Natural killer cell (primary cell): ENCODE results near the gene MSI2. TPM values are rescaled to one million over a fixed set of nuclear protein-coding genes. Genes with fewer than 3 reads are reported as not detected.

Experiments used
- ATAC-seq, 3 donors: fragments of 150-1000 bp in 2 of 3; fragments of 200-7000 bp in 1 of 3; cut with Tn5 transposase; 1 replicate in 1 of 3; 2 replicates in 2 of 3; pipeline ENCODE4 v1.10.0; 2021; ENCODE audit warnings: mild to moderate bottlenecking in 2 of 3, moderate library complexity in 2 of 3
- DNase-seq, 2 donors: peaks; one replicate each; pipeline versions ENCODE4 v3.0.0 to v3.0.0-alpha.2; 2013 to 2021; ENCODE audit warnings: mixed read lengths in 1 of 2
- H3K27ac ChIP-seq: one replicate; pipeline ENCODE4 v1.5.1; 2013; ENCODE audit warnings: mild to moderate bottlenecking, low read length
- H3K27me3 ChIP-seq: one replicate; pipeline ENCODE4 v1.6.1; 2013; ENCODE audit warnings: low read length; ENCODE audit not compliant: control insufficient read depth, insufficient read depth
- H3K36me3 ChIP-seq: one replicate; pipeline ENCODE4 v1.6.1; 2013; ENCODE audit warnings: low read length; ENCODE audit not compliant: control insufficient read depth, insufficient read depth
- H3K4me1 ChIP-seq: one replicate; pipeline ENCODE4 v1.6.1; 2013; ENCODE audit warnings: low read length; ENCODE audit not compliant: control insufficient read depth, insufficient read depth
- H3K4me3 ChIP-seq: one replicate; pipeline ENCODE4 v1.5.1; 2013; ENCODE audit warnings: low read length
- H3K9me3 ChIP-seq: one replicate; pipeline ENCODE4 v1.6.1; 2013; ENCODE audit warnings: low read length; ENCODE audit not compliant: control insufficient read depth, insufficient read depth
- H3K27ac Mint-ChIP-seq, 2 donors: one replicate each; pipeline ENCODE4 v1.8.0; 2022; ENCODE audit warnings: mild to moderate bottlenecking in 2 of 2, mixed read lengths in 2 of 2, moderate library complexity in 1 of 2
- H3K27me3 Mint-ChIP-seq, 2 donors: one replicate each; pipeline ENCODE4 v1.8.0; 2022; ENCODE audit warnings: low read depth in 2 of 2, mixed read lengths in 2 of 2
- H3K36me3 Mint-ChIP-seq: one replicate; pipeline ENCODE4 v1.8.0; 2022; ENCODE audit warnings: mixed read lengths
- H3K4me1 Mint-ChIP-seq, 2 donors: one replicate each; pipeline ENCODE4 v1.8.0; 2022; ENCODE audit warnings: mixed read lengths in 2 of 2
- H3K4me3 Mint-ChIP-seq: one replicate; pipeline ENCODE4 v1.8.0; 2022; ENCODE audit warnings: mild to moderate bottlenecking, moderate library complexity, mixed read lengths
- H3K9me3 Mint-ChIP-seq, 2 donors: one replicate each; pipeline ENCODE4 v1.8.0; 2022; ENCODE audit warnings: mixed read lengths in 2 of 2
- WGBS: methylation state at CpG from one replicate; pipeline ENCODE4 v1.1.7; 2013; ENCODE audit warnings: missing lambda C conversion rate; ENCODE audit not compliant: insufficient coverage; 5-methylcytosine and 5-hydroxymethylcytosine counted together
- intact Hi-C: fragments of 100-400 bp; cut with micrococcal nuclease; formaldehyde crosslinking; loops from one replicate; pipeline ENCODE4 v1.14.2; 2022
- total RNA-seq, 4 donors: library from RNA; stranded (reverse); fragments of 120-200 nt in 1 of 4; gene quantifications; one replicate each; pipeline versions ENCODE4 v1.2.3 to v1.2.4, GENCODE V29; 2013 to 2022
- TF ChIP-seq, protein P1 (sequence below): fragments of 200-600 bp; IDR thresholded peaks from one replicate; pipeline ENCODE4 v1.8.0; 2022; ENCODE audit warnings: antibody characterized with exemption

Gene MSI2
- total RNA-seq, 3 donors from 2014 or later (not counting 1 experiment from before 2014, with no cell fraction given) = 95.5 to 145 (median 96.8) TPM

DNA sequence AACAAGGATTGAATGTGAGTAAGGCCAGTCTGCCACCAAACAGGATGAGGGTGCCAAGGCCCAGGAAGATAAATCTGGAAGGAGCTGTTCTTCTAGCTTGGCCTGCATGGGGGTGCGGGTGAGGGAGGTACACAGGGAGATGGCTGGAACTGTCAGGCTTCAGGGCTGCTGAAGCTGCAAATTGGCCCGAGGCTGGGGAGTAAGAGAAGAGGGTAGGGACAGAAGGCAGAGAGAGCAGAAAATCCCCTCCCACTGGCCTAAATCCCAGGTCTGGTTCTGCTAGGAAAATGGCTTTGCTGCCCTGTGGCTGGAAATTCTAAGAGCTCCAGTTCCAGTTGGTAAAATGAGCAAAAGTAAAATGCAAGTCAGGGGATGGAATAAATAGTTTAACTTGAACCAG, 400.9 kb downstream of the MSI2 start:
- intact Hi-C loops = no loop called here
- H3K27ac Mint-ChIP-seq = no peak overlapping the region

DNA sequence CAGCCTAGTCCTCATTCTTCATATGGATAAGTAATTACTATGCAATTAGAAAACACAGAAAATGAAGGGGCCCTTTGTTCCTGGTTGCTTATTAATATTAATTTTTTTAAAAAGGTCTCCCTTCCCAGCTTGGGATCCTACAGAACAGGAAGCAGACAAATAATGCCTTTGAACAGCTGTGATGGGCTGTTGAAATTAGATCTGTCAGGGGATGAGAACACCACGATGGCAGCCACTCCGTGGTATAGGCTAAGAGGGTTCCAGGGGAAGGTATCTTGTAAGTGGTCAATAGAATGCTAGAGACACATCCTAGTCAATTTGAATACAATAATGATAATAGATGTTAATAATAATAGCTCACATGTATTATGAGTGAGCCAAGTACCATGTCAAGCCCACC, 405.7 kb downstream of the MSI2 start:
- Mint-ChIP-seq H3K27me3 (no peaks in the 10 kb centered on the region), H3K9me3 (no peaks in the 10 kb centered on the region), H3K36me3 (no peaks in the 10 kb centered on the region), H3K27ac (no peak overlapping the region), H3K4me3 (no peak overlapping the region), H3K4me1 (peaks cover 0 to 8% of the 10 kb centered on the region in 2 donors)
- intact Hi-C loops = no loop called here
- H3K27ac ChIP-seq = no peak overlapping the region
- no peaks in the 10 kb centered on the region for H3K9me3 ChIP-seq
- no peak overlapping the region for H3K4me3 ChIP-seq
- ATAC-seq = no peak
- WGBS = 88% methylated on average over 2 of the region's 2 CpGs
- H3K4me1 ChIP-seq = peaks cover 4% of the 10 kb centered on the region
- TF ChIP-seq, protein P1, sequence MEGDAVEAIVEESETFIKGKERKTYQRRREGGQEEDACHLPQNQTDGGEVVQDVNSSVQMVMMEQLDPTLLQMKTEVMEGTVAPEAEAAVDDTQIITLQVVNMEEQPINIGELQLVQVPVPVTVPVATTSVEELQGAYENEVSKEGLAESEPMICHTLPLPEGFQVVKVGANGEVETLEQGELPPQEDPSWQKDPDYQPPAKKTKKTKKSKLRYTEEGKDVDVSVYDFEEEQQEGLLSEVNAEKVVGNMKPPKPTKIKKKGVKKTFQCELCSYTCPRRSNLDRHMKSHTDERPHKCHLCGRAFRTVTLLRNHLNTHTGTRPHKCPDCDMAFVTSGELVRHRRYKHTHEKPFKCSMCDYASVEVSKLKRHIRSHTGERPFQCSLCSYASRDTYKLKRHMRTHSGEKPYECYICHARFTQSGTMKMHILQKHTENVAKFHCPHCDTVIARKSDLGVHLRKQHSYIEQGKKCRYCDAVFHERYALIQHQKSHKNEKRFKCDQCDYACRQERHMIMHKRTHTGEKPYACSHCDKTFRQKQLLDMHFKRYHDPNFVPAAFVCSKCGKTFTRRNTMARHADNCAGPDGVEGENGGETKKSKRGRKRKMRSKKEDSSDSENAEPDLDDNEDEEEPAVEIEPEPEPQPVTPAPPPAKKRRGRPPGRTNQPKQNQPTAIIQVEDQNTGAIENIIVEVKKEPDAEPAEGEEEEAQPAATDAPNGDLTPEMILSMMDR = no peak
- H3K27me3 ChIP-seq = no peaks in the 10 kb centered on the region
- DNase-seq = no peak
- H3K36me3 ChIP-seq = no peaks in the 10 kb centered on the region

More for the DNA sequence above, 400.9 kb downstream of the MSI2 start:
- WGBS = 100% methylated on average over 1 of the region's 2 CpGs
- Histone ChIP-seq H3K4me1 (peaks cover 15% of the 10 kb centered on the region), H3K27me3 (no peaks in the 10 kb centered on the region), H3K9me3 (no peaks in the 10 kb centered on the region), H3K4me3 (no peak overlapping the region), H3K27ac (no peak overlapping the region), H3K36me3 (no peaks in the 10 kb centered on the region)
- no peak overlapping the region for H3K4me3 Mint-ChIP-seq
- ATAC-seq (no peak), DNase-seq (no peak)
- no peaks in the 10 kb centered on the region for H3K36me3 Mint-ChIP-seq
- TF ChIP-seq, protein P1 = no peak
- H3K4me1 Mint-ChIP-seq = peaks cover 11 to 22% of the 10 kb centered on the region in 2 donors
- no peaks in the 10 kb centered on the region for H3K27me3 Mint-ChIP-seq
- H3K9me3 Mint-ChIP-seq = no peaks in the 10 kb centered on the region

DNA sequence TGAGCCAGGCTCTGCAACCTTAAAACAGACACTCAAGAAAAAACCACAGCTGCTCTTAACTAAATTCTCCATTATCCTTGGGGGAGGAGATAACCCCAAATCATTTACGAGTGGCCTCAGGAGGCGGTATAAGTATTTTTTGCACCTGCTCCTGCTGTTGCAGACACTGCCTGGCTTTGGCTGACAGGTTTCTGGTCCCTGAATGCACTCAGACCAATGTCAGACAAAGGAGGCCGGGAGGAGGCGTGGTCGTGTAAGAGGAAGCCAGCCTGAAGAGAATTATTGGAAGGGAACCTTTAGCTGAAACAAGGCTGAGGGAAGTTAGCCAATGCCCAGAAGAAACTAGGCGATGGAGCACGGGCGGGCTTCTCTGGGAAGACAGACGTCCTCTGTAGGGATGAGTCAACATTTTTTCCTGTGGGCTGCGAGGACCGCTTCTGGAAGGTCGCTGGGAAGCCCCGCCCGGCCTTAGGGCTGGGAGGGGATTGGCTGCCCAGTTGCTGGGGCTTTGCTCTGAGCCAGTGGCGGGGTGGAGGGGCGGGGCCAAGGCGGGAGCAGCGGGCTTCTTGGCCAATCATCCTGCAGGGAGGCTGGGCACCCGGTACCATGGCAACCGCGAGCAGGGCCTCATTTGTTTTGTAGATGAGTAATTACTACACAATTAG, 406.5 kb downstream of the MSI2 start:
- WGBS = 89% methylated on average over 17 of the region's 21 CpGs
- Mint-ChIP-seq H3K4me3 (no peak overlapping the region), H3K27ac (no peak overlapping the region)

More for the DNA sequence above, 406.5 kb downstream of the MSI2 start:
- Mint-ChIP-seq H3K4me1 (peaks cover 0 to 9% of the 10 kb centered on the region in 2 donors), H3K9me3 (no peaks in the 10 kb centered on the region), H3K36me3 (no peaks in the 10 kb centered on the region), H3K27me3 (no peaks in the 10 kb centered on the region)
- no peaks in the 10 kb centered on the region for H3K27me3 ChIP-seq
- intact Hi-C loops = no loop called here
- H3K4me1 ChIP-seq = peaks cover 4% of the 10 kb centered on the region
- DNase-seq (peak in 1 of 2 donors; percentile 45), ATAC-seq (peak in 2 of 3 donors; percentile 41 to 55)
- no peaks in the 10 kb centered on the region for H3K9me3 ChIP-seq
- no peaks in the 10 kb centered on the region for H3K36me3 ChIP-seq
- H3K4me3 ChIP-seq = no peak overlapping the region
- TF ChIP-seq, protein P1 = no peak
- H3K27ac ChIP-seq = no peak overlapping the region
